Nephron (organoid): ENCODE measurements around the gene ITGA4.
A peak's percentile ranks its signal among the peaks of the same experiment; 100 is the strongest.

Experiments used
- H3K27ac Mint-ChIP-seq, 3 experiments: 2 replicates each; pipeline ENCODE4 v1.8.0; 2020; ENCODE audit warnings: mixed read lengths in 3 of 3, mild to moderate bottlenecking in 2 of 3, moderate library complexity in 1 of 3
- H3K27me3 Mint-ChIP-seq: 2 replicates; pipeline ENCODE4 v1.8.0; 2021; ENCODE audit warnings: low read depth, mild to moderate bottlenecking, moderate library complexity, mixed read lengths
- H3K36me3 Mint-ChIP-seq: 2 replicates; pipeline ENCODE4 v1.8.0; 2020; ENCODE audit warnings: low read depth, mixed read lengths
- H3K4me1 Mint-ChIP-seq: 2 replicates; pipeline ENCODE4 v1.8.0; 2020; ENCODE audit warnings: mixed read lengths
- H3K4me3 Mint-ChIP-seq, 3 experiments: 2 replicates each; pipeline ENCODE4 v1.8.0; 2020; ENCODE audit warnings: mild to moderate bottlenecking in 3 of 3, mixed read lengths in 3 of 3, moderate library complexity in 2 of 3
- H3K9me3 Mint-ChIP-seq: 2 replicates; pipeline ENCODE4 v1.8.0; 2020; ENCODE audit warnings: mixed read lengths
- TF ChIP-seq, protein P1 (sequence below), 3 experiments: fragments of 200-600 bp; sonication (generic); IDR thresholded peaks; one replicate each; pipeline ENCODE4 v1.5.0; 2021; ENCODE audit warnings: antibody characterized with exemption in 3 of 3; ENCODE audit not compliant: unreplicated experiment in 3 of 3

Gene ITGA4

DNA sequence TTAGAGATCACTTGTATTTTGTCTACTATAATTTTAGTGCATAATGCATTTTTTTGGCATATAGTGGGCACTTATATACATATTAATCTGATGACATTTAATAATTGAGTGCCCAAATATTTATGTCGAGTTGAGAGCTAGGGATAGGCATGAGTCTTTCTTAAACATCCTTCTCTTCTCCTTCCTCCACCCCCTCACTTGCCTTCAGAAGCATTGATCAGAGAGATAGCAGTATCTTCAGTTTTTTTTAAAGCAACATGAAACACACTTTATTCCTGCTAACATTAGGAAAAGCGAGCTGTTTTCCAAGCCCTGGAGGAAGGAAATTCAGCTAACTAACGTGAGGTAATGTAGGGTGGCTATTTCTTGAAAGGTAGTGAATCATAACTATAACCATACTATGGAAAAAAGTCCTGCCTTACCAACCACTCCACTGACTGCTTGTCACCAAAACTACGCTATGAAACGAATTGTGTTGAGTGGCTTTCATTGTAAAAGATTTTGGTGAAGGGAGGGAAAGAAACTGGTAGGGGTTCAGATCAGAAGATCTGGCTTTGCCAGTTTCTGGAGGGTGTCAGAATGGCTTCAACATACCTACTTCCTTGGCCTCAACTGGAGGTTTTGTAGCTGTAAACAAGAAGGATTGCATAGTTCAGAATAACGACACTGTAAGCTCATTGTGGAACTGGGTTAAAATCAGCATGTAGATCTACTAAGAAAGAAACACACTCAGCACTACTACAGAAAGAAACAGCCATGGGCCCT is 2.3 kb upstream of the ITGA4 start:
- Mint-ChIP-seq H3K4me3 (peak overlapping the region in 1 of 3 experiments; percentile 66), H3K9me3 (peaks cover 3% of the 10 kb centered on the region), H3K27ac (no peak overlapping the region), H3K27me3 (peaks cover 39% of the 10 kb centered on the region), H3K36me3 (no peaks in the 10 kb centered on the region), H3K4me1 (peaks cover 28% of the 10 kb centered on the region)
- TF ChIP-seq, protein P1, sequence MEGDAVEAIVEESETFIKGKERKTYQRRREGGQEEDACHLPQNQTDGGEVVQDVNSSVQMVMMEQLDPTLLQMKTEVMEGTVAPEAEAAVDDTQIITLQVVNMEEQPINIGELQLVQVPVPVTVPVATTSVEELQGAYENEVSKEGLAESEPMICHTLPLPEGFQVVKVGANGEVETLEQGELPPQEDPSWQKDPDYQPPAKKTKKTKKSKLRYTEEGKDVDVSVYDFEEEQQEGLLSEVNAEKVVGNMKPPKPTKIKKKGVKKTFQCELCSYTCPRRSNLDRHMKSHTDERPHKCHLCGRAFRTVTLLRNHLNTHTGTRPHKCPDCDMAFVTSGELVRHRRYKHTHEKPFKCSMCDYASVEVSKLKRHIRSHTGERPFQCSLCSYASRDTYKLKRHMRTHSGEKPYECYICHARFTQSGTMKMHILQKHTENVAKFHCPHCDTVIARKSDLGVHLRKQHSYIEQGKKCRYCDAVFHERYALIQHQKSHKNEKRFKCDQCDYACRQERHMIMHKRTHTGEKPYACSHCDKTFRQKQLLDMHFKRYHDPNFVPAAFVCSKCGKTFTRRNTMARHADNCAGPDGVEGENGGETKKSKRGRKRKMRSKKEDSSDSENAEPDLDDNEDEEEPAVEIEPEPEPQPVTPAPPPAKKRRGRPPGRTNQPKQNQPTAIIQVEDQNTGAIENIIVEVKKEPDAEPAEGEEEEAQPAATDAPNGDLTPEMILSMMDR (IDR thresholded peaks at IDR 0.05; ENCODE audit: unreplicated experiment in 3 of 3), result no peak

DNA sequence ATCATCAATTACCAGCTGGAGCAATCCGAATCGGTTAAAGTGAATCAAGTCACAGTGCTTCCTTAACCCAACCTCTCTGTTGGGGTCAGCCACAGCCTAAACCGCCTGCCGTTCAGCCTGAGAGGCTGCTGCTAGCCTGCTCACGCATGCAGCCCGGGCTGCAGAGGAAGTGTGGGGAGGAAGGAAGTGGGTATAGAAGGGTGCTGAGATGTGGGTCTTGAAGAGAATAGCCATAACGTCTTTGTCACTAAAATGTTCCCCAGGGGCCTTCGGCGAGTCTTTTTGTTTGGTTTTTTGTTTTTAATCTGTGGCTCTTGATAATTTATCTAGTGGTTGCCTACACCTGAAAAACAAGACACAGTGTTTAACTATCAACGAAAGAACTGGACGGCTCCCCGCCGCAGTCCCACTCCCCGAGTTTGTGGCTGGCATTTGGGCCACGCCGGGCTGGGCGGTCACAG is 496 bp upstream of the ITGA4 start:
- TF ChIP-seq, protein P1 (IDR thresholded peaks at IDR 0.05; ENCODE audit: unreplicated experiment in 3 of 3), result no peak
- H3K27me3 Mint-ChIP-seq, result peaks cover 41% of the 10 kb centered on the region
- H3K4me3 Mint-ChIP-seq, result peak overlapping the region; percentile 82 to 89 (median 87)
- peaks cover 3% of the 10 kb centered on the region for H3K9me3 Mint-ChIP-seq
- peak overlapping the region in 2 of 3 experiments; percentile 61 to 66 for H3K27ac Mint-ChIP-seq
- H3K4me1 Mint-ChIP-seq, result peaks cover 33% of the 10 kb centered on the region
- no peaks in the 10 kb centered on the region for H3K36me3 Mint-ChIP-seq

DNA sequence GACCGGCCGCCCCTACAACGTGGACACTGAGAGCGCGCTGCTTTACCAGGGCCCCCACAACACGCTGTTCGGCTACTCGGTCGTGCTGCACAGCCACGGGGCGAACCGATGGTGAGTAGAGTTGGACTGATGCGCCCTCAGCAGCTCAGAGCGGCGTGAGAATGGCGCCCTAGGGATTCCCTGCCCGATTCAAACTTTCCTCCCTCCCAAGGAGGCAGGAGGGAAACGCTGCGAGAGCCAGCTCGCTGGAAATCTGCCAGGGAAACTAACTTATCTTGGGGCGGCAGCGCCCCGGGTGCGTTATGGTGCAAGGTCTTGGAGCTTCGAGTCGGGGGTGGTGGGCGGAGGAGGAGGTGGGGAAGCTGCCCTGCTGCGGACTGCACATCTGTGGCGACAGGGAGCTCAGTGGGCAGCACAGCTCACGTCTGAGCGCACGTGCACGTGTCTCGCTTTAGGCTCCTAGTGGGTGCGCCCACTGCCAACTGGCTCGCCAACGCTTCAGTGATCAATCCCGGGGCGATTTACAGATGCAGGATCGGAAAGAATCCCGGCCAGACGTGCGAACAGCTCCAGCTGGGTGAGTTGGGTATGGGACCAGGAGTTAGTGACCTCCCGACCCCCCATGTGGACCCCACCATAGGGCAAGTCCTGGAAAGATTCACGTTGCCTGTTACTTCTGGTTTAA is 697 bp downstream of the ITGA4 start:
- H3K27me3 Mint-ChIP-seq, result peaks cover 41% of the 10 kb centered on the region
- H3K36me3 Mint-ChIP-seq, result no peaks in the 10 kb centered on the region
- peaks cover 33% of the 10 kb centered on the region for H3K4me1 Mint-ChIP-seq
- peak overlapping the region; percentile 79 to 91 (median 85) for H3K4me3 Mint-ChIP-seq
- TF ChIP-seq, protein P1 (IDR thresholded peaks at IDR 0.05; ENCODE audit: unreplicated experiment in 3 of 3), result no peak
- no peaks in the 10 kb centered on the region for H3K9me3 Mint-ChIP-seq
- H3K27ac Mint-ChIP-seq, result peak overlapping the region; percentile 17 to 28 (median 27)

DNA sequence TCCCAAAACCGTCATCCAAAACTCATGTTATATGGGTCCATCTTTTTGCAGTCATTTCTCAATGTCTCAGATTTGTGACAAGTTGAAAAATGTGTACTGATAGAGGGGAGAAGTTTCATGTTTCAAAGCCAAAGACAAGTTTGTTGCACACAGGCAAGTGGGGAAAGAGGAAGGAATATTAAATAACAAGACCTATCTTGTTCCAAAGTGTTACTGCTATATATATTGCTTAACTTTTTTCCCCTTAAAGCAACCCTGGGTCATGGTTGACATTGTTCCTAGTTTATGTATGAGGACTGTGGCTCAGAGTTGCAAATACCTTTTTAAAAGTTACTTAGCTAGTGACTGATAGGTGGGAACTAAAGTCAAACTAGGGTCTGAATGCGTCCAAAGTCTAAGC is 1.7 kb downstream of the ITGA4 start:
- peak overlapping the region; percentile 79 to 91 (median 85) for H3K4me3 Mint-ChIP-seq
- H3K27me3 Mint-ChIP-seq, result peaks cover 41% of the 10 kb centered on the region
- peaks cover 33% of the 10 kb centered on the region for H3K4me1 Mint-ChIP-seq
- H3K36me3 Mint-ChIP-seq, result no peaks in the 10 kb centered on the region
- TF ChIP-seq, protein P1 (IDR thresholded peaks at IDR 0.05; ENCODE audit: unreplicated experiment in 3 of 3), result no peak
- H3K27ac Mint-ChIP-seq, result peak overlapping the region; percentile 17 to 35 (median 27)
- no peaks in the 10 kb centered on the region for H3K9me3 Mint-ChIP-seq

DNA sequence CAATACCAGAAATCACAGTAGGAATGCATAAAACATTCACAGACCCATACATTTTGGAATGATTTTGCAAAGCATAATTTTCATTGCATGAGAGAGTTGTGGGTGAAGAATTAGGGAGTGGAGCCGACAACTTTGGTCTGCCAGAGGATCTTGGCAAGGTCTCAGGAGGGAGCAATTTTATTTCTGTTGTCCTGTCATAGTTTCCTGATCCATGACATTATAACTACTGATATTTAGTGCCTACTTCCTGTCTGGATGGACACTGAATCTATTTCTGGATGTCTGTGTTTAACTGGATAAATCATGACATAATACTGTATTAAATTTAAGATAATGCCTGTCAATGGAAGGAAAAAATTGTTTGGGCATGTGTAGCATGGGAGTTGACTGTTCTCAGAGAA is 2.4 kb downstream of the ITGA4 start:
- Mint-ChIP-seq H3K36me3 (no peaks in the 10 kb centered on the region), H3K9me3 (no peaks in the 10 kb centered on the region), H3K27ac (peak overlapping the region; percentile 27 to 48 (median 35)), H3K27me3 (peaks cover 35% of the 10 kb centered on the region), H3K4me1 (peaks cover 33% of the 10 kb centered on the region), H3K4me3 (peak overlapping the region; percentile 79 to 91 (median 85))
- TF ChIP-seq, protein P1 (IDR thresholded peaks at IDR 0.05; ENCODE audit: unreplicated experiment in 3 of 3), result no peak
